ENCODE data around the gene SNCG. TPM values are rescaled to one million over a fixed set of nuclear protein-coding genes. Genes with fewer than 3 reads are reported as not detected.
"Not testable (repeated sequence)": the region's sequence is repeated elsewhere in the genome, so short reads cannot be mapped to it uniquely, and the experiment has no call there.

Gene SNCG
- total RNA-seq, 6 experiments from 2014 or later = 2.6 to 4.5 (median 3.3) TPM

DNA sequence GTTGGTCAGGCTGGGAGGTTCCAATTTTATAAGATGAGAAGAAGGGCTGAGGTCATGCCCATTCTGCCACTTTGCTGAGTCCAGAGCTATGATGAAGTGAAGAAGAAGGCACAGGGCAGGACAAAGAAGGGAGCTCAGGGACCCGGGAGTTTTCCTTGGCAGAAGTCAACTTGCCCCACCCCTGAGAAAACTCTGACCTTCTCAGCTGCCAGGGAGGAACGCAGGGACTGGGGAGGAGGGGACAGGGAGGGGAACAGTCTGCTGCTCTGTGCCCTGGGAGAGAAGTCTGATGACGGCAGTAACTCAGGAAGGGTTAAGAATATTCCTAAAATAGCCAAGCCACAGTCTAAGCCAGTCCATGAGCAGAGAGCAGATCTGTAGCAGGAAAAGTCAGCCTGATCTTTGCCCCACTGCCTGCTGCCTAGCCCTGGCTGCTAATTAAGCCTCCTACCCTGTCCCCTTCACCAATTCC, 21.6 kb downstream of the SNCG start:
- TF ChIP-seq, protein P1, sequence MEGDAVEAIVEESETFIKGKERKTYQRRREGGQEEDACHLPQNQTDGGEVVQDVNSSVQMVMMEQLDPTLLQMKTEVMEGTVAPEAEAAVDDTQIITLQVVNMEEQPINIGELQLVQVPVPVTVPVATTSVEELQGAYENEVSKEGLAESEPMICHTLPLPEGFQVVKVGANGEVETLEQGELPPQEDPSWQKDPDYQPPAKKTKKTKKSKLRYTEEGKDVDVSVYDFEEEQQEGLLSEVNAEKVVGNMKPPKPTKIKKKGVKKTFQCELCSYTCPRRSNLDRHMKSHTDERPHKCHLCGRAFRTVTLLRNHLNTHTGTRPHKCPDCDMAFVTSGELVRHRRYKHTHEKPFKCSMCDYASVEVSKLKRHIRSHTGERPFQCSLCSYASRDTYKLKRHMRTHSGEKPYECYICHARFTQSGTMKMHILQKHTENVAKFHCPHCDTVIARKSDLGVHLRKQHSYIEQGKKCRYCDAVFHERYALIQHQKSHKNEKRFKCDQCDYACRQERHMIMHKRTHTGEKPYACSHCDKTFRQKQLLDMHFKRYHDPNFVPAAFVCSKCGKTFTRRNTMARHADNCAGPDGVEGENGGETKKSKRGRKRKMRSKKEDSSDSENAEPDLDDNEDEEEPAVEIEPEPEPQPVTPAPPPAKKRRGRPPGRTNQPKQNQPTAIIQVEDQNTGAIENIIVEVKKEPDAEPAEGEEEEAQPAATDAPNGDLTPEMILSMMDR (IDR thresholded peaks at IDR 0.05) = no peak
- peak overlapping the region; percentile 36; the same call in 1 of the 2 replicates for H3K27ac Mint-ChIP-seq
- H3K27me3 Mint-ChIP-seq (ENCODE audit: insufficient read depth) = no peaks in the 10 kb centered on the region; the same call in 1 of the 2 replicates
- no peak overlapping the region for H3K4me3 Mint-ChIP-seq
- H3K9me3 Mint-ChIP-seq = no peaks in the 10 kb centered on the region
- DNase-seq = no peak
- no peaks in the 10 kb centered on the region for H3K36me3 Mint-ChIP-seq (ENCODE audit: low read depth)
- H3K4me1 Mint-ChIP-seq (ENCODE audit: low read depth) = peaks cover 25% of the 10 kb centered on the region

DNA sequence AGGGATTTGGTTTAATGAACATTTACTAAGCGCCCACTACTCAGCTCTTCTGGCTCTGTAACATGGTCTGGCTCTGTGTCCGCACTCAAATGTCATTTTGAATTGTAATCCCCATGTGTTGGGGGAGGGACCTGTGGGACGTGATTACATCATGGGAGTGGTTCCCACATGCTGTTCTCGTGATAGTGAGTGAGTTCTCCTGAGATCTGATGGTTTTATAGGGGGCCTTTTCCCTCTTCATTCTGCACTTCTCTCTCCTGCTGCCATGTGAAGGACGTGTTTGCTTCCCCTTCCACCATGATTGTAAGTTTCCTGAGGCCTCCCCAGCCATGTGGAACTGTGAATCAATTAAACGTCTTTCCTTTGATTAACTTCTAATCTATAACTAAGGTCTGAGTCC, 22.6 kb downstream of the SNCG start:
- H3K27ac Mint-ChIP-seq; H3K27me3 Mint-ChIP-seq (ENCODE audit: insufficient read depth); H3K36me3 Mint-ChIP-seq (ENCODE audit: low read depth); DNase-seq; H3K4me3 Mint-ChIP-seq; H3K9me3 Mint-ChIP-seq: not testable (repeated sequence)
- H3K4me1 Mint-ChIP-seq (ENCODE audit: low read depth) = peaks cover 25% of the 10 kb centered on the region

DNA sequence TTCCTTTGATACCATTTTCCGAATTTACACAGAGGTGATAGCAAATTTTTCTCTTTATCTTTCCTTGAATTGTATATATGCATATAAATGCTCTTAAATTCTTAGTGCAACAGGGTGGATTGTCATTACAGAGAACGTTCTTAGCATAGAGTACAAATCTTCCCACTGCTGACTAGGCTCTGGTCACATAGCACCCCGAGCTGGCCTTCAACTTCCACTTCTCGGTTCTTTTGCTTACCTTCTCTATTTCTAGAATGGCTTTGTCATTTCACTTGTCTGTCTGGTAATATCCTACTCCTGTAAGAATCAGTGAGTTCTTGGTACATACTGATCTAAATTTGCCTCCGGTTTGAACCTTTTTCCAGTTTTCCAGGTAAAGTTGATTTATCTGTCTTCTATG, 23.3 kb downstream of the SNCG start:
- Mint-ChIP-seq H3K4me3 (no peak overlapping the region), H3K9me3 (no peaks in the 10 kb centered on the region), H3K36me3 (ENCODE audit: low read depth) (no peaks in the 10 kb centered on the region), H3K4me1 (ENCODE audit: low read depth) (peaks cover 25% of the 10 kb centered on the region), H3K27ac (no peak overlapping the region), H3K27me3 (ENCODE audit: insufficient read depth) (no peaks in the 10 kb centered on the region; the same call in 1 of the 2 replicates)
- TF ChIP-seq, protein P1 (IDR thresholded peaks at IDR 0.05) = no peak
- DNase-seq = no peak

DNA sequence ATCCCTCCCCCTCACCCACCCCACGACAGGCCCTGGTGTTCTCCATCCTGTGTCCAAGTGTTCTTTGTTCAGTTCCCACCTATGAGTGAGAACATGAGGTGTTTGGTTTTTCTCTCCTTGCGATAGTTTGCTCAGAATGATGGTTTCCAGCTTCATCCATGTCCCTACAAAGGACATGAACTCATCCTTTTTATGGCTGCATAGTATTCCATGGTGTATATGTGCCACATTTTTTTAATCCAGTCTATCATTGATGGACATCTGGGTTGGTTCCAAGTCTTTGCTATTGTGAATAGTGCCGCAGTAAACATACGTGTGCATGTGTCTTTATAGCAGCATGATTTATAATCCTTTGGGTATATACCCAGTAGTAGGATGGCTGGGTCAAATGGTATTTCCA, 26.1 kb downstream of the SNCG start:
- H3K27ac Mint-ChIP-seq; DNase-seq; H3K9me3 Mint-ChIP-seq; H3K27me3 Mint-ChIP-seq (ENCODE audit: insufficient read depth); H3K4me3 Mint-ChIP-seq; H3K36me3 Mint-ChIP-seq (ENCODE audit: low read depth): not testable (repeated sequence)
- H3K4me1 Mint-ChIP-seq (ENCODE audit: low read depth) = peaks cover 10% of the 10 kb centered on the region; the same call in 1 of the 2 replicates

DNA sequence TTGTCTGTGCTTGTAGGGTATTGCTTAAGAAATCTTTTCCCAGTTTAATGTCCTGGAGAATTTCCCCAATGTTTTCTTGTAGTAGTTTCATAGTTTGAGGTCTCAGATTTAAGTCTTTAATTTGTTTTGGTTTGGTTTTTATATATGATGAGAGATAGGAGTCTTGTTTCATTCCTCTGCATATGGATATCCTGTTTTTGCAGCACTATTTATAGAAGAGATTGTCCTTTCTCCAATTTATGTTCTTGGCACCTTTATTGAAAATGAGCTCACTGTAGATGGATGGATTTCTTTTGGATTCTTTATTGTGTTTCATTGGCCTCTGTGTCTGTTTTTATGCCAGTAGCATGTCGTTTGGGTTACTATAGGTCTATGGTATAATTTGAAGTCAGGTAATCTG, 30.1 kb downstream of the SNCG start:
- Mint-ChIP-seq H3K27ac (no peak overlapping the region), H3K4me1 (ENCODE audit: low read depth) (peaks cover 12% of the 10 kb centered on the region), H3K27me3 (ENCODE audit: insufficient read depth) (no peaks in the 10 kb centered on the region), H3K4me3 (no peak overlapping the region), H3K9me3 (no peaks in the 10 kb centered on the region), H3K36me3 (ENCODE audit: low read depth) (no peaks in the 10 kb centered on the region)
- TF ChIP-seq, protein P1 (IDR thresholded peaks at IDR 0.05) = no peak
- DNase-seq = no peak

DNA sequence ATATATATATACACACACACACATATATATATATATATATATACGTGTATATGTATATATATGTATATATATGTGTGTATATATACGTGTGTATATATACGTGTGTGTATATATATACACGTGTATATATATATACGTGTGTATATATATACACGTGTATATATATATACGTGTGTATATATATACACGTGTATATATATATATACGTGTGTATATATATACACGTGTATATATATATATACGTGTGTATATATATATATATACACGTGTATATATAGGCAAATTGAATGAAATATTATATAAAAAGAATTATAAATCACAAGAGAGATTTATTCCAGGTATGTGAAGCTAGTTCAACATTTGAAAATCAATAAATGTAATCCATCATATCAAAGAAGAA, 33.0 kb downstream of the SNCG start:
- not testable (repeated sequence) for H3K9me3 Mint-ChIP-seq; H3K27me3 Mint-ChIP-seq (ENCODE audit: insufficient read depth); H3K36me3 Mint-ChIP-seq (ENCODE audit: low read depth); H3K27ac Mint-ChIP-seq; DNase-seq; H3K4me3 Mint-ChIP-seq
- H3K4me1 Mint-ChIP-seq (ENCODE audit: low read depth) = peaks cover 12% of the 10 kb centered on the region

DNA sequence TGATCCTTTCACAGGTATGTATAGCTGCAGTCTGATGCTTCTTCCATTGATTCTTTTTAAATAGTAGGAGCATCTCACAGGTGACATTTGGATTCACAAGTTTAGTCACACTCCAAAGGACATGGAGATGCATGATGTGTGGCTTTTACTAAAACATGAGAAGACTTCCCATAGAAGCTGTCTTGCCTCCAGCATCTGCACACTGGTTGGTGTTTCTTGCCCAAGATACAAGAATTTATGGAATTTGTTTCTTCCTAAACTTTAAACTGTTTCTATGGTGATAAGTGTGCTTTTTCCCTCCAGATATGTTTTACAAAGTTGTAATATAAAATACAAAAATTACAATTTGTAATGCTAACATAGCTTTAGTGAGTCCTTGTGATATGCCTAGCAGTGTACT, 34.1 kb downstream of the SNCG start:
- DNase-seq = peak; percentile 22
- H3K27me3 Mint-ChIP-seq (ENCODE audit: insufficient read depth) = no peaks in the 10 kb centered on the region
- H3K9me3 Mint-ChIP-seq = no peaks in the 10 kb centered on the region
- peaks cover 12% of the 10 kb centered on the region for H3K4me1 Mint-ChIP-seq (ENCODE audit: low read depth)
- 0 out of 2 replicates have a peak, but pooled peaks cover 3% of the 10 kb centered on the region for H3K36me3 Mint-ChIP-seq (ENCODE audit: low read depth)
- no peak overlapping the region for H3K4me3 Mint-ChIP-seq
- TF ChIP-seq, protein P1 (IDR thresholded peaks at IDR 0.05) = no peak
- peak overlapping the region; percentile 74 for H3K27ac Mint-ChIP-seq

Measured in HFFc6 (cell line).